ENCODE results near the gene KCNJ16. TPM values are rescaled to one million over a fixed set of nuclear protein-coding genes. Genes with fewer than 3 reads are reported as not detected.
A peak's percentile ranks its signal among the peaks of the same experiment; 100 is the strongest.

Gene KCNJ16
- total RNA-seq (2022), result not detected in 2 replicates
- Bru-seq, nascent RNA, result percentile 9 among the genes with signal in this experiment
- BruChase-seq, experiment 1, labeled RNA remaining after a 6-hour chase, result percentile 8 among the genes with signal in this experiment
- BruChase-seq, experiment 2, labeled RNA remaining after a 2-hour chase, result percentile 2 among the genes with signal in this experiment
- long read RNA-seq, result 0 reads

- CTCF ChIA-PET, result no interaction called here
- TF ChIP-seq CTCF (IDR thresholded peaks at IDR 0.05; ENCODE audit: unreplicated experiment), result no peak
- no peaks in the 10 kb centered on the region for H3K27me3 Mint-ChIP-seq (ENCODE audit: unreplicated experiment)
- no peak within 1 kb of the TSS for H3K27ac Mint-ChIP-seq (ENCODE audit: unreplicated experiment)
- peaks cover 8% of the 10 kb centered on the region for H3K4me1 Mint-ChIP-seq (ENCODE audit: low read depth, unreplicated experiment)
- intact Hi-C loops (cut with micrococcal nuclease; ENCODE audit: unreplicated experiment), result no loop called here
- H3K9me3 Mint-ChIP-seq (ENCODE audit: low read depth, unreplicated experiment), result peaks cover 15% of the 10 kb centered on the region
- no peak within 1 kb of the TSS for H3K4me3 Mint-ChIP-seq (ENCODE audit: low read depth, unreplicated experiment)
- DNase-seq, result peak; percentile 18
- H3K36me3 Mint-ChIP-seq (ENCODE audit: insufficient read depth, unreplicated experiment), result no peaks in the 10 kb centered on the region
- BruUV-seq (replicated peaks), result no TSS peak
Measured at GRCh38 chr17:70074956-70075355, at the start of gene KCNJ16. Gene KCNJ16 (plus strand): TSS chr17:70075225. CDS start chr17:70132088, 56,863 bp downstream.

- H3K27me3 Mint-ChIP-seq (ENCODE audit: unreplicated experiment), result no peaks in the 10 kb centered on the region
- H3K4me1 Mint-ChIP-seq (ENCODE audit: low read depth, unreplicated experiment), result no peaks in the 10 kb centered on the region
- CTCF ChIA-PET, result interaction anchor here (0.8 kb wide), 1 partner anchor 32 kb away, joined by 3 read pairs; no protein-coding TSS in a partner anchor
- DNase-seq, result no peak
- intact Hi-C loops (cut with micrococcal nuclease; ENCODE audit: unreplicated experiment), result no loop called here
- H3K27ac Mint-ChIP-seq (ENCODE audit: unreplicated experiment), result no peak overlapping the region
- no TSS peak for BruUV-seq (replicated peaks)
- no peak overlapping the region for H3K4me3 Mint-ChIP-seq (ENCODE audit: low read depth, unreplicated experiment)
- H3K36me3 Mint-ChIP-seq (ENCODE audit: insufficient read depth, unreplicated experiment), result no peaks in the 10 kb centered on the region
- peaks cover 13% of the 10 kb centered on the region for H3K9me3 Mint-ChIP-seq (ENCODE audit: low read depth, unreplicated experiment)
- no peak for TF ChIP-seq CTCF (IDR thresholded peaks at IDR 0.05; ENCODE audit: unreplicated experiment)
Measured at GRCh38 chr17:70028397-70028796, 46.6 kb upstream of the KCNJ16 start.

- no peaks in the 10 kb centered on the region for H3K4me1 Mint-ChIP-seq (ENCODE audit: low read depth, unreplicated experiment)
- TF ChIP-seq CTCF (IDR thresholded peaks at IDR 0.05; ENCODE audit: unreplicated experiment), result no peak
- H3K9me3 Mint-ChIP-seq (ENCODE audit: low read depth, unreplicated experiment), result peaks cover 14% of the 10 kb centered on the region
- CTCF ChIA-PET, result interaction anchor here (0.8 kb wide), 1 partner anchor 31 kb away, joined by 3 read pairs; no protein-coding TSS in a partner anchor
- H3K4me3 Mint-ChIP-seq (ENCODE audit: low read depth, unreplicated experiment), result no peak overlapping the region
- no peaks in the 10 kb centered on the region for H3K27me3 Mint-ChIP-seq (ENCODE audit: unreplicated experiment)
- no peak overlapping the region for H3K27ac Mint-ChIP-seq (ENCODE audit: unreplicated experiment)
- BruUV-seq (replicated peaks), result no TSS peak
- H3K36me3 Mint-ChIP-seq (ENCODE audit: insufficient read depth, unreplicated experiment), result no peaks in the 10 kb centered on the region
- DNase-seq, result no peak
- intact Hi-C loops (cut with micrococcal nuclease; ENCODE audit: unreplicated experiment), result no loop called here
Measured at GRCh38 chr17:70028978-70029767, 45.9 kb upstream of the KCNJ16 start.

DNA sequence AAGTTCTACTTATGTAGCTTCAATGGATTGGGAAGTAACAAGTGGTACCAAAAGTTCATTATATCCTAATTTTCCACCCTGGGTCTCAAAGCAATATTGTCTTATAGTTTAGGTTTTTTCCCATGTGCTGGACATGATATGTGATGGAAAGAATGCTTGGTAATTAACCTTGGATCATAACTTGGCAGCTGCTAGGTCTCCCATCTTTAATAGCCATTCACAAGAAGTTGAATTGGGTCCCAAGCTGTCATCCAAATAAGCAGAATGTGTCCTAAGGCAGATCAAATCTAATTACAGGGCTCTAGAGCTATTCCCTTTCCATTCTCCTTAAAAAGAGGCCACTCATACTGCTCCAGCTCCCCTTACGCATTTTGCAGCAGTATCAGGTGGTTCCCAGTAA lies 44.7 kb upstream of the KCNJ16 start:
- no TSS peak for BruUV-seq (replicated peaks)
- CTCF ChIA-PET, result no interaction called here
- TF ChIP-seq CTCF (IDR thresholded peaks at IDR 0.05; ENCODE audit: unreplicated experiment), result no peak
- DNase-seq, result no peak
- no peak overlapping the region for H3K27ac Mint-ChIP-seq (ENCODE audit: unreplicated experiment)
- H3K4me1 Mint-ChIP-seq (ENCODE audit: low read depth, unreplicated experiment), result no peaks in the 10 kb centered on the region
- no peaks in the 10 kb centered on the region for H3K36me3 Mint-ChIP-seq (ENCODE audit: insufficient read depth, unreplicated experiment)
- intact Hi-C loops (cut with micrococcal nuclease; ENCODE audit: unreplicated experiment), result no loop called here
- H3K27me3 Mint-ChIP-seq (ENCODE audit: unreplicated experiment), result no peaks in the 10 kb centered on the region
- H3K4me3 Mint-ChIP-seq (ENCODE audit: low read depth, unreplicated experiment), result no peak overlapping the region
- H3K9me3 Mint-ChIP-seq (ENCODE audit: low read depth, unreplicated experiment), result peaks cover 14% of the 10 kb centered on the region

All from Calu3 (cell line).